ENCODE measurements around the gene SRSF5.

SRSF5 gene

GRCh38 chr14:69755296-69755695, 11.6 kb upstream of the SRSF5 start:
- no peak for TF ChIP-seq MAX (IDR thresholded peaks at IDR 0.05; ENCODE audit: low read depth, low read length)
- no peak for TF ChIP-seq CTCF (IDR thresholded peaks at IDR 0.05; ENCODE audit: low read depth, low read length)
- no peak for TF ChIP-seq MYC (IDR thresholded peaks at IDR 0.05; ENCODE audit: low read depth, low read length)
- no peak for TF ChIP-seq POLR2A (IDR thresholded peaks at IDR 0.05; ENCODE audit: extremely low read depth, insufficient read length)
- no peak for DNase-seq (ENCODE audit: low read depth)
- H3K4me3 ChIP-seq (ENCODE audit: low read depth, low read length): no peak overlapping the region

DNA sequence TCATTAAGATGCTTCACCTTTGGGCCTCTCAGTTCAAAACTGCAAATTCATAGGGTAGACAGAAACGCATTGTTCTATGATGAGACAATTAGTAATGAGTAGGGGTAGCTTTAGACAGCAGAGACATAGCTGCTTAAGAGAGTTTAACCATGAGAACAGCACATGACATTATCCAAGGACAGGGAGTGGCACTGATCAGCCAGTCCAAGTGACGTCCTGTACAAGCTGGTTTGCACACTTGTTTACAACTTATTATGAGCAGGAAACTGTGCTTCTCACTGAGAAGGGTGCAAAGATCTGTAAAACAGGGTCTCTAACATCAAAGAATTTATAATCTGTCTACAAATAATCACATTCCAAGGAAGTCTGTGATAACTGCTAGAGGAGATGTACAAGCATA, 11.2 kb upstream of the SRSF5 start:
- TF ChIP-seq CTCF (IDR thresholded peaks at IDR 0.05; ENCODE audit: low read depth, low read length): no peak
- no peak for TF ChIP-seq MYC (IDR thresholded peaks at IDR 0.05; ENCODE audit: low read depth, low read length)
- TF ChIP-seq POLR2A (IDR thresholded peaks at IDR 0.05; ENCODE audit: extremely low read depth, insufficient read length): no peak
- TF ChIP-seq MAX (IDR thresholded peaks at IDR 0.05; ENCODE audit: low read depth, low read length): no peak
- no peak for DNase-seq (ENCODE audit: low read depth)
- no peak overlapping the region for H3K4me3 ChIP-seq (ENCODE audit: low read depth, low read length)

- no peak for DNase-seq (ENCODE audit: low read depth)
- TF ChIP-seq MYC (IDR thresholded peaks at IDR 0.05; ENCODE audit: low read depth, low read length): no peak
- TF ChIP-seq POLR2A (IDR thresholded peaks at IDR 0.05; ENCODE audit: extremely low read depth, insufficient read length): no peak
- no peak for TF ChIP-seq MAX (IDR thresholded peaks at IDR 0.05; ENCODE audit: low read depth, low read length)
- TF ChIP-seq CTCF (IDR thresholded peaks at IDR 0.05; ENCODE audit: low read depth, low read length): no peak
- H3K4me3 ChIP-seq (ENCODE audit: low read depth, low read length): no peak overlapping the region
Observed at GRCh38 chr14:69756298-69756697, 10.6 kb upstream of the SRSF5 start.

DNA sequence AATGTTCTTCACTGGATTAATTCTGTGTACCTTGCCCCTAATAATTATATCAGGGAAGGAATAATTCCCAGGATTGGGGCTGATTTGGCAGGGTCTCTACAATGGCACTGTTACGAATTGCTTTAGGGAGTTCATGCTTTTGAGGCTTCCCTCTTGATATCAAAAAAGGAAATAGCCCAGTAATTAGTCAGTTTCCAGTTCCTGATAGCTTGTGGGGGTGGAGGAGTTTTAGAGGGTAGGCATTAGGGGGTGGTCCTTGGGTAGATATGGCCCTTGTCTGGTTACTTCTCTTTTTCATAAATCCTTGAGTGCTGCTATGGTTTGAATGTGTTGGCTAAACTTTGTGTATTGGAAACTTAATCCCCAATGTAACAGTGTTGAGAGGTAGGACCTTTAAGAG, 6.1 kb upstream of the SRSF5 start:
- no peak for TF ChIP-seq MAX (IDR thresholded peaks at IDR 0.05; ENCODE audit: low read depth, low read length)
- peak; percentile 54 for DNase-seq (ENCODE audit: low read depth)
- no peak overlapping the region for H3K4me3 ChIP-seq (ENCODE audit: low read depth, low read length)

GRCh38 chr14:69763761-69764510, 3.0 kb upstream of the SRSF5 start:
- no peak overlapping the region for H3K4me3 ChIP-seq (ENCODE audit: low read depth, low read length)
- TF ChIP-seq POLR2A (IDR thresholded peaks at IDR 0.05; ENCODE audit: extremely low read depth, insufficient read length) (no peak), CTCF (IDR thresholded peaks at IDR 0.05; ENCODE audit: low read depth, low read length) (no peak), MAX (IDR thresholded peaks at IDR 0.05; ENCODE audit: low read depth, low read length) (no peak)
- peak; percentile 39 for DNase-seq (ENCODE audit: low read depth)

GRCh38 chr14:69767369-69767999, 542 bp downstream of the SRSF5 start:
- TF ChIP-seq POLR2A (IDR thresholded peaks at IDR 0.05; ENCODE audit: extremely low read depth, insufficient read length): peak; percentile 50
- no peak for TF ChIP-seq MAX (IDR thresholded peaks at IDR 0.05; ENCODE audit: low read depth, low read length)
- TF ChIP-seq CTCF (IDR thresholded peaks at IDR 0.05; ENCODE audit: low read depth, low read length): no peak
- TF ChIP-seq MYC (IDR thresholded peaks at IDR 0.05; ENCODE audit: low read depth, low read length): peak; percentile 65
- peak; percentile 92 for DNase-seq (ENCODE audit: low read depth)
- H3K4me3 ChIP-seq (ENCODE audit: low read depth, low read length): peak overlapping the region; percentile 99
